NCI-H1092 treated with DMSO at 0.1 percent for 48 hours (cell line): Measurements from ENCODE around the gene TRAPPC5.

Experiments
- DNase-seq: peaks from one replicate; lab custom pipeline; 2025; lab: John Stamatoyannopoulos, UW

Gene TRAPPC5

DNA sequence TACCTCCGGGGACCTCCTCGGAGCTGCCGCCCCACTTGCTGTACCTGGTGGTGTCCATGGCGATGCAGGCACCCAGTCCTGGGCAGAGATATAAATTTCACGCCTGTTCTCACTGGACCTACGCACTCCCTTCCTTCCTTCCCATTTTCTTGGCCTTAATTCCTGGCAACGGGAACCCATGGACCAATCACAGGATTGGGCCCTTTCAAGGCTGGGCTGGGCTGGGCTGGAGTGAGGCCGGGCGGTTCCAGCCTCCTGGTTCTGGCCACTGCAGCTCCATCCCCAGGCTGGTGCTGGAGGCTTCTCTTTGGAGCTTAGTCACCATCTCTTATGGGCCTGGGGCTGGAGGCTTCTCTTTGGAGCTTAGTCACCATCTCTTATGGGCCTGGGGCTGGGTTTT lies 51.4 kb downstream of the TRAPPC5 start, which contains the start of gene CLEC4G:
Gene CLEC4G, minus strand, starts transcription at position 66 of the 400 bp plus-strand sequence. Its CDS starts 8 bp downstream, at position 58.
- no peak for DNase-seq

DNA sequence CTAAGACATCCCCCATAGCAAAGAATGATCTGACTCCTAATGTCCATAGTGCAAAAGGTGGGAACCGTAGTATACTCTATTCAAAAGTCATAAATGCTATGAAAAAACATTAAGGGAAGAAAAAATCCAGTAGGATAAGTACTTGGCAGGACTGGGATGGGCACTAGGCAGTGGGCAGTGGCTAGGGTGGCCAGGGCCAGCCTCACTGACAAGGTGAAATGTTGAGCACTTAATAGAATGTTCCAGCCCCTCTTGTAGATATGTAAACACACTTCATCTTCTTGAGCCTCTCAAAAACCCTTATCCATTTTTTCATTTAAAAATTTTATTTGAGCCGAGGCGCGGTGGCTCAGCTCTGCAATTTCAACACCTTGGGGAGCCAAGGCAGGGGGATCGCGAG lies 52.7 kb downstream of the TRAPPC5 start:
- no peak for DNase-seq

- DNase-seq: no peak
These were observed 53.9 kb downstream of the TRAPPC5 start for GRCh38 chr19:7734220-7735203.

- DNase-seq: no peak
These were observed 55.5 kb downstream of the TRAPPC5 start for GRCh38 chr19:7736148-7736547.

DNA sequence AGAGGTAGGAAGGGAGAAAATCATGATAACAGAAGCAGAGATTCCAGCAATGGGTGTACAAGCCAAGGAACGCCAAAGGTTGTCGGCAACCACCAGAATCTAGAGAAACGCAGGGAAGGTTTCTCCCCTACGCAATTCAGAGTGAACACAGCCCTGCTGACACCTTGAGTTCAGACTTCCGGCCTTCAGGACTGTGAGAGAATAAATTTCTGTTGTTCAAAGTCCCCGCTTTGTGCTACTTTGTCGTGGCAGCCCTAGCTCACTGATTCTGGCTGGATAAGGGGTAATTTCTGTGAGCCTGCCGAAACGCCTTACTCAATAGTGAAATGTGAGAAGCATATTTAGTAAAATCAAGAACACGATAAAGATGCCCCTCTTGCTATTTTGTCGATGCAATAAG lies 56.6 kb downstream of the TRAPPC5 start:
- no peak for DNase-seq
